AG08396 (cell line): ENCODE measurements around the gene COG6.
A peak's percentile ranks its signal among the peaks of the same experiment; 100 is the strongest.

Source experiments
- DNase-seq: peaks from one replicate; pipeline ENCODE4 v3.0.0; 2012; ENCODE audit warnings: low spot score, mixed read lengths

Gene COG6

DNA sequence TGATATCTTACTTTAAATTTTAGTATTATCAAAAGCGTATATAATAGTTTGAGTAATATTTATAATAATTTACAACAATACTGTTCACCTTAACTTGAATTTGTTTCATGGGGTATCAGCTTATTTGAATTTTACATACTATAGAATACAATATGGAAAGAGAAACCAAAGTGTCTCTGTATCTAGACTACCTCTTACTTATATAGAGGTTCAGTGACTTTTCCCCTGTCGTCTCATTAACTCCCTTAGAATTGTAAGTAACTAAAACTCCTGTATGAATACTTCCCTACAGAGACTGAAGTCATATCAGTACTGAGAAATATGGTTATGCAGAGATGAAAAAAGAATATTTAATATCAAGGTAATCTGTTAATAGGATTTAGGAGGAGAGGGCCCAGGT lies 26.8 kb downstream of the COG6 start:
- DNase-seq = no peak

DNA sequence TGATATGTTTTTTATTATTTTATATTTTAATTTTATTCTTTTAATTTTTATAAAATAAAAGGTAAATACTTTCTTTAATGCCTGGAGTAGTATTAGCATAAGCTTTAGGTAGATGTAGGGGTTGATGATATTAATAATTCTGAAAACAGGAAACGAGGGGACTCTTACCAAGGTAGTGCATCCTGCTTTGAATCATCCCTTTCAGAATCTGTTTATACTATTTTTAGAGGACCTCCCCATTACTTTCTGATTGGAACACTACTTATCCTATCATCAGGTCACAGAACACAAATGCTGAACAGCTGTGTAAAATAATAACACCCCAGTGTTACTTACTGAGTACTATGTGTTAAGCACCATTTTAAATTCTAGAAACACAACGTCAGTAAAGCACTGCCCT lies 27.3 kb downstream of the COG6 start:
- no peak for DNase-seq

DNA sequence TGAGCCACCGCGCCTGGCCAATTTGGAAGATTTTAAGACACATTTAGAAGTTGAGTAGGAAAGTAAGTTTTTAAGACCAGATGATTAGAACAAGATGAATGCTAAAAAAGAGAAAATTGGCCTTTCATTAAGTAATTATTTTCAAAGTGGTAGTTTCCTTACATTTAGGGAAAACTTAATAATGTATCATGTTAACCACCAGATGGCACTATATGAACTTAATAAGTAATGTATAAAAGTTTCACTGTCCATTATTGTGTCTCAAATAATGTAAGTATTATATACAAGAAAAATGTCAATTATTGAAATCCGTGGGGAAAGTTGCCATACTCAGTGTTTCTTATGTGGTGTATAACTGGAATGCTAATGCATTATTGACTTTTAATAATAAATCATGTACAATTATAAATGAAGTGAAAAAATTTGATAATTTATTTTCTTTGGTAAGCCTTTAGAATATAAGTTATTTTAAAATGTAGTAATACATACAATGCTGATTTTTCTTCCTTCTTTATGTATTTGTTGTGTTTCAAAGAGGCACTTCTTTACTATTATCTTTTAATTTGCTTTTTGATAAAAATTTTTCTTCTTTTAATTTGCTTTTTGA lies 29.2 kb downstream of the COG6 start:
- DNase-seq = no peak

DNA sequence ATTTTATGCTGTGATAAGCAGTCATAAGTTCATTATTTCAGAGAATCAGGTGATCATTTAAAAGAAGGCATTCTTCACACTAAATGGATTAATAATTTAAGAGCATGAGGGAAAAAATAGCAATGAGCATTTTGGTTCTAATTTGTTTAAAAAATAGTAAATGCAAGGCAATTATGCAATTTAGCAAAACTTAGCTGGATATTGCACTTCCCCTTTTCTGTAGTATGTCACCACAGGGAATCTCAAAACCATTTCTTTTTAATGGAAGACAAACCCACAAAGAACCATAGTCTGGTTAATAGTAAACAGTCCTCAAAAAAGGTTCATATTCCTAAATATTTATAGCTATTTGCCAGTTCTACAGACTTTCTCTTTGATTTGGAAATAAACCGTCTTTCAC lies 30.2 kb downstream of the COG6 start:
- no peak for DNase-seq

DNA sequence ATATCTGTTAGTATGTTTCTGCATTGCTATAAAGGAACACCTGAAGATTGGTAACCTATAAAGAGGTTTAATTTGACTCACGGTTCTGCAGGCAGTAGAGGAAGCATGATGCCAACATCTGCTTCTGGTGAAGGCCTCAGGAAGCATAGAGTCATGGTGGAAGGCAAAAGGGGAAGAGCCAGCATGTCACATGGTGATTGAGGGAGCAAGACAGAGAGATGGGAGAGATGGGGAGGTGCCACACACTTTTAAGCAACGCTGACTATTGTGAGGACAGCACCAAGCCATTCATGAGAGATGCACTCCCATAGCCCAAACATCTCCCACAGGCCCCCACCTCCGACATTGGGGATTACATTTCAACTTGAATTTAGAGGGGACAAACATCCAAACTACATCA lies 32.8 kb downstream of the COG6 start:
- no peak for DNase-seq

DNA sequence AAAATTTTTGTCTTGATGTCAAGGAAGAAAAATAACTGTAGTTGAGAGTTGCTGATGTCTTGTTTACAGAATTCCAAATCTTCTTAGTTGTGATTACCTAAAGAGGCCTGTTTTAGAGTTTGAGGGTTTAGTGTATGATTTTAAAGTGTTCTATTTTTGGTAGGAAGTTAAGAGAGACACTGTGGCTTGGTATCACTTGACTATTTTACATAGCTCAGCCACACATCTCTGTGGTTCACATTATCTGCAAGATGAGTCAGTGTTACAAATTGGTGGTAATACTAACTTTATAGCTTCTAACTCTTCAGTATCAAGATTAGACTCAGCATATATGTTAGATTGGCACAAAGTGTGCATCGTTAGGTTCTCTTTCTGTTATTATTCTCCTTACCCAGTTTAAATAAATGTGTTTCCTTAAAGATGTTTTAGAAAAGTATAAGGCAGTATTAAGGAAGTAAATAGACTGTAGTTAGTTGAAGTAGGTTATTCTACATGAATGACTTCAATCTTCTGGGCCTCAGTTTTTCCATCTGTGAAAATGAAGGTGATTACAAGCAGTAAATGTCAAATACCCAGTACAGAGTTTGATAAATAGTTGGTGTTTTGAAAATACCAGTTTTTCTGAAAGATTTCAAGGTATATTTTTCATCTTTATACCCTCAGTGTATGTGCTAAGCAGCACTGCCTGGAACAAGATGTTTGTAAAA lies 33.4 kb downstream of the COG6 start:
- DNase-seq = no peak

DNA sequence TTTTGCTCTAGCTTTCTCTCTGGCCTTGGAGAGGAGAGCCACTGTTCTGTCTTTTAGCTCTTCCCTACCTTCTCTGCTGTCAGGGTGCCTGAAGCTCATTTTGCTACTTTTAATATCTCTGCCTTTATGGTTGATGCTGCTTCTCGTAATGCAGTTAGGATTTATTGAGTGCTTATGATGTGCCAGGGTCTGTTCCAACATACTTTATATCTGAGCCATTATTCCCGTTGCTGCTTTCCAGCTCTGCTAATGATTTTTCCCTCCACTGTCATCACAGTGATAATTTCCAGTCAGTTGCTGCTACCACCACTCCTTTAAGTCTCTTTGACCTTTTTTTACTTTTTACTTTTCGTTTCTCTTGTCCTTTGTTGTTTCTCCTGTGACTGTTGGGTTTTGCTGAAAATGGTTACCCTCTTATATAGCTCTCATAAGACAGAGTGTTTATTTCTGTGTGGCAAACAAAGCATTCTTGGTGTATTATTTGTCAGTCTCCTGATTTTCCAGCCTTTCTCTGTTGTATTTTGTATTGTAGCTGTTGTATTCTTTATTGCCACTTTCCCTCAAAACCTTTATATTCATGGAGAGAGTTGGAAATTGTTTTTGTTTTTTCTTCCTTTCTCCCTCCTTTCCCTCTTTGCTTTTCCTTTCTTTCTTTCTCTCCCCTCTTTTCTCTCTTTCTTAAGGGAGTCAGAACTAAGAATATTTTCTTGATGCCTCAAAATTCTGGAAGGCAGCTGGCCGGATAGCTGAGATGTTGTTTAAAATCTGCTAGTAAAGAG lies 37.4 kb downstream of the COG6 start:
- DNase-seq = peak; percentile 4

DNA sequence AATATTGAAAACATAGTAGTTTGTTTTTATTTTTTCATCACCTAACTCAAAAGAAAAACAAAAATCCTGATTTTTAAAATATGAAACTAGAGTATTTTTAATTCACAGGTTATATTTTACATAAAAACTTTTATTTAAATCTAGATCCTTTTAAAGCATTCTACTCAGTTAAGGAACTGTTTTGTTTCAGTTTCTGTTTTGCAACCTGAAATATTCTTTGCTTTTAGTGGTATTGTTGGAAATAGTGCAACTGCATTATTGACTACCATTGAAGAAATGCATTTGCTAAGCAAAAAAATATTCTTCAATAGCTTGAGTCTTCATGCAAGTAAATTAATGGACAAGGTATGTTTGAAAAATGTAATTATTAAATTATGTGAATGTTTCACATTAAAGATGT lies 43.8 kb downstream of the COG6 start:
- DNase-seq = no peak

DNA sequence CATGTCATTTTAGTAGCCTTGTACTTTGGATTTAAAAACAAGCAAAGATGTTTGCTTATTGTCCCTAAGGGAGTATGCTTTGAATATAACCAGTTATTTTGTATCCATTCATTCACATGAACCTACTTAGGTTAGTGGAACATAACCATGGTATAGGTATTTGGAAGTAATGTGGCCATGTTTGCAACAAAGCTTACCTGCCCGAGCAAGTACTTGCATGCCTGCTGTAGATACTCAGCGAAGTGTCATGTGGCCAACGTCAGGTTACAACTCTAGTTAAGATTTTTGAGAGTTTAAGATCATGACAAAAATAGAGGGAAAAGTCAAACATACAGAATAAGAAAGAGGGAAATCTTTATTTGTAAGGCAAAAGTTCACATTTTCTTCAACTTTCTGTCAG lies 57.2 kb downstream of the COG6 start:
- no peak for DNase-seq

DNA sequence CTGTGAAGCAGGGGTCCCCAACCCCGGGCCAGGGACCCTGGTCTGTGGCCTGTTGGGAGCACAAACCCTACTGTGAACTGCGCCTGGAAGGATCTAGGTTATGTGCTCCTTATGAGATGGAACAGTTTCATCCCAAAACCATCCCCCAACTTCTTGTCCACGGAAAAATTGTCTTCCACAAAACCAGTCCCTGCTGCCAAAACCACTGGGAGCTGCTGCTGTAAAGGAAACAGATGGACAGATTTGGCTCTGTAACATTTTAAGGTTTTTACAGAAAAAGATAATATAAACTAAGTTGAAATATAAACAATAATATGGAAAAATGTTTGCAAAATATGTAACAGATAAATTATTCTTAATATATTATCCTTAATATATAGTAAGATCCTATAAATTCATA lies 73.7 kb downstream of the COG6 start:
- DNase-seq = no peak

DNA sequence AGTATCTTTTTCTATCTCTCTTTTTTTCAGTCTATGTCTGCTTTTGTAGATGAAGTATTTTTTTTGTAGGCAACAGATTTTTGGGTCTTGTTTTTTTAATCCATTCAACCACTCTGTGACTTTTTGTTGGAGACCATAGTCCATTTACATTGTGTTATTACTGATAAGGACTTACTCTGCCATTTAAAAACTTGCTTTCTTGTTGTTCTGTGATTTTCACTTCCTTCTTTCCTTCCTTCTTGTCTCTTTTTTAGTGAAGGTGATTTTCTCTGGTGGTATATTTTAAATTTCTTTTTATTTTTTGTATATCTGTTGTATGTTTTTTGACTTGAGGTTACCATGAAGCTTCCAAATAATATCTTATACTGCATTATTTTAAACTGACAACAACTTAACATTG lies 79.5 kb downstream of the COG6 start:
- no peak for DNase-seq

DNA sequence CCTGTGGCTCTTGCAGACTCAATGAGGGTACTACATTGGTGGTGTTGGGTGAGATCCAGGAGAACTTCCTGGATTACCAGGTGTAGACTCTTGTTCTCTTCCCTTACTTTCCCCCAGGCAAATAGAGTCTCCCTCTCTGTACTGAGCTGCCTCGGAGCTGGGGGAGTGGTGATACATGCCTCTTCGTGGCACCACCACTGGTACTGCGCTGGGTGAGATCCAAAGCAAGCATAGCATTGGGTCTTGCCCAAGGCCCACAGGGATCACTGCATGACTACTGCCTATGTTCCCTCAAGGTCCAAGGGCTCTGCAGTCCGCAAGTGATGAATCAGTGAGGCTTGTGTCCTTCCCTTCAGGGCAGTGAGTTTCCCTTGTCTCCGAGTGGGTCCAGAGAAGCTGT lies 81.6 kb downstream of the COG6 start:
- DNase-seq = no peak

DNA sequence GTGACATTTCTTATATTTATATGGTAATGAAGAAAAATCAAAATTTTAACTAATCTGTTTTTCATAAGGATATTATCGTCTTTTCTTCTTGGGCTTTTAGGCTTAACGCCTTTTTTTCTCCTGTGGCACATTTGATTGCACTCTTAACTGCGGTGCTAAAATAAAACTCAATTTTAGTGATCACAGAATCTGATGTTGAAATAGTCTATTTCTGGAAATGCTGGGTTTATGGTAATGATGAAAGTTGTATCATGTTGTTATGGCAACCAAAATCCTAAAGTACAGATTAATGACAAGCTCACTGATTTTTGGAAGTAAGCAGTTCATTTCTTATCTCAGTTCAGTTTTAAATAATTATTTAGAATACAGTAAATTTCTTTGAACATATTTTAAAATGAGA lies 85.3 kb downstream of the COG6 start:
- no peak for DNase-seq

DNA sequence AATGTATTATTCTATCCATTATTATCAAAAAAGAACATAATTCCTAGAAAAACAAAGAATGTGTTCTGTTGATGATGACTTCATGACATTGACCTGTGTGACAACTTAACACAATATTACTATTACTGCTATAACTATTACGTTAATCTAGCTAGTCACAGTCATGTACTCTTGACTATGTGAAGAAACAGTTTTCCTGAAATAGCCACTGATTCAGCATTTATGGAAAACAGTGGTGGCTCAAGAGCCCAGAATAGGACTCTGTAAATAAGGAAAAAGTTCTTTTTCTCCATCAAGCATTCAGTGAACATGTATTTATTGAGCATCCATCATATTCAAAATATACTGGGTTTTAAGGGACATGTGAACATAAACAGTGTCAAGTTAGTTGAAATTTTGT lies 93.5 kb downstream of the COG6 start:
- no peak for DNase-seq

DNA sequence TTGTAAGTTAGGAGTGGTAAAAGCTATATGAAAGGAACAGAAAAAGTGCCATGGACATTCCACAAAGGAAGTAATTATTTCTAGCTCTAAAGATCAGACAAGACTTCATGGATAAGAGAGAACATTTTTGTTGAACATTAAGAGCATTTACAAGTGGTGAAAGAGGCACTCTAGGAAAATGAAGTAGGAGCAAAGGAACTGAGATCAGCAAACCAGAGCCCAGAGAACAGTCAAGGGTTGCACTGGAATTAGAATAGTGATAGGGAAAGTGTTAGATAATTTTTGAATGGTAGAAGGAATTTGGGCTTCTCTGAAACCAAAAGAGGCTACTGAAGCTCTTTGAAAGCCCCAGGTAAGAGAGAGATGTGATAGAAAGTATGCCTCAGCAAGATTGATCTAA lies 94.1 kb downstream of the COG6 start:
- no peak for DNase-seq

DNA sequence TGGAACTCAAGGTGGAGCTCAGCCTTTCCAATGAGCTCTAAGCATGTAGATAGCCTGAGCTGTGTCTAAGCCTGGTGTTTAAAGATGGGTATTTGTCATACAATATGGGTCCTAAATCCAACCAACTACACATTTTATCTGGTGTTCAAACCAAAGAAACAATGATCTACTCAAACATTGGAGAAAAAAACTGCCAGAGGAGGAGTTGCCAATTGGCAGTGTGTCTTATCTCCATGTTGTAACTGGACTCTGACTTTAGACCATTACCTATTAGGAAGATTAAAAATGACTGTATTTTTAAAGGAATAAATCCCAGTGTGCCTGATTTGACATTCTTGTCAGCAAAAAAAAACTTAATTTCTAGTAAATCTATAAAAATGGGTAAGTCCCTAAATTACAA lies 96.3 kb downstream of the COG6 start:
- DNase-seq = no peak

DNA sequence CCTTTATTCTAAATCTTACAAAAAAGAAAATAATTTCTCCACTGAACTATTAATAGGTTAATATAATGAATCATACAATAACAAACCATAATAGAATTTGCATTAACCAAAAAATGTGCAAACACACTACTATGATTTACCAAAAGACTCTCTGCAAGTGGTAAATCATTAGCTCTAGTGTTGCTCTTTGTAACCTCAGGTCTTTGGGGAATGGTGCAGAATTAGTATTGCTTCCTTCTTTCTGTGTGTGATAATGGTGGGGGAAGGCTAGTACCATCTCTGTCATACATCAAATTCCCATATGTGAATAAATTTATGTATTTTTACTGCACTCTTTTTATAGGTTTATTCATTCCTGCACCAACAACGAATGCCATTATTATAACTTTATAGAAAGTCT lies 105.1 kb downstream of the COG6 start:
- DNase-seq = no peak

DNA sequence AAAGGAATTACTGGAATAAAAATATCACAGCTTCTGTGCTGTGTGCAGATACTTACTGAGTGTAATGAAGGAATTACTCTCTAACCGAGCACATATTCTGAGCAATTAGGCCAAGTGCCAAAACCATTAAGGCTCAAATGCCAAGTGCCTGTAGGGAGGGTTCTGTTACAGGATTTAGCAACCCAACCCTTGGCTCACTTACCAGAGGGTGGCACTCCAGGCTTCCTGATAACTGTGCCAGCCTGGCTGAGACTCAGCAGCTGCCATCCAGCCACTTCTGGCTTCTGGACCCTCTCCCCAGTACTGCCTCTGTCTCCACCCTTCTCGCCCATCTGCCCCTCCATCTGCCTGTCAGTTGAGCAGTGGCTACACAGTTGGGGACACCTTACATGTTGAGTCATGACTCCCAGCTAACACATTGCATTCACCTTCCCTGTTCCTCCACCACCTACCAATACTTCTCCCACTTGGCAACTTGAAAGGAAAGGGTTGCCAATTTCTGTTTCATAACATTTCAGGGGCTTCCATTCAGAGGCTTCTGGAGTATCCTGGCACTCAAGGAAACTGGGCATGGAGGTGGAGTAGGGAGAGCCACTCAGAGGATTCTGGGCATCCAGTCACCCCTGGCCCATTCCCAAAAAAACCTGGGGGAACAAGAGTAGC lies 110.5 kb downstream of the COG6 start:
- DNase-seq = peak; percentile 9

DNA sequence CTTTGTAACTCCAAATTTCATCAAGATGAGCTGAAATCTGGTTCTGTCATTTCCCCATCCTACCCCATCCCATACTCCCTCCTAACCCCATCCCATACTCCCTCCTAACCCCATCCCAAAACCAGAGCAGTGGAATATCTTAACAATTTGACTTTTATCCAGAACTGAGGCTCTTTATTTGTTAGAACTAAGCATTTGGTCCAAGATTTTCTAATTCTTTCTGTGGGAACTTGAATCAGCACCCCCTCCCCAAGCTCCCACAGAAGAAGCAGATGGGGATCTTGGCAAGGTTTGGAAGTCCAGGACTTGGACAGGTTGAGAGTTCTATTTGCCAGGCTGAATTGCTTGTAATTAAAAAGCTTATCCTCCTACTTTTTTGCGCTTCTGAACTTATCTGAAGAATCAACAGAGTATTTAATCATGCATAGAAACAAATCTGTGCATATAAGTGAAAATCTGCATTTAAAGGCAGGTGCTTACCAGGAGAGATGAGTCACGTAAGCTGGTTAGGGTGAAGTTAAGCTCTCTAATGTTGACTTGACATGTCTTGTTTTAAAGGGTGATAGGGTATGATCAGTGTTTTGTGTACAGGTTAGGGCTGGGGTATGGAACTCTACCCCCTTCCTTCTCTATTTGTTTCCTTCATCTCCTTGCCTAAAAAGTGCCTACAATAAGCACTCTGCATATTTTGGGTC lies 111.1 kb downstream of the COG6 start:
- no peak for DNase-seq

DNA sequence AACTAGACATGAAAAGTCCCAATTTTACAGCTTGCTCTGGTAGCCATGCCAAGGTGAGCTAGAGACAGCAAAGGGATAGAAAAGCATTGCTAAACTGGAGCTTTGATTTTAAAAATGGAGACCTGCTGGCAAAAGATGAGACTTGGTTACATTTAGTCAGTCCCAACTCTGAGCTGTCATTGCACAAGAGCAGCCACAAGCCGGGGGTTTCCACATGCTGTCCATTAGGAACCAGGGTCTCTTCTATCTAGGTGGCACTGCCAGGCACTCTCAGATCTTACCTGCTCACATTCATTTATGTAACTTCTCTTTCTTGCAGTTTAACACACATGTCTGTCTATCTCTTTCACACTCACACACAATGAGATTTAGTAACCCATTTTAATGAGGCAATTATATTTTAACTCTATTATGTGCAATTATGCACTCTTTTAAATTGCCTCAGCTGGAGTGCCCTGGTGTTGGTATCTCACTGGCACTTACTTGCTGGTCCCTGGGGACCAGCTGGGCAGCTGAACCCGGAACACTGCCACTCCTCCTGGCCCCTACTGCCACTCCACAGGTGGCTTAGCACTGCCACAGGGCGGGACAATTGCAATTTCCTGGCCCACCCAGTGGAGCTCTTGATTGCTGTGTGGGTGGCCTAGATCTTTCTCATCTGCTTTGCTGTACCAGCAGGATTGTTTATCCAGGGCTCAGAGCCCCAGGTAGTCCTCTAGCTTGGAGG lies 112.5 kb downstream of the COG6 start:
- no peak for DNase-seq

DNA sequence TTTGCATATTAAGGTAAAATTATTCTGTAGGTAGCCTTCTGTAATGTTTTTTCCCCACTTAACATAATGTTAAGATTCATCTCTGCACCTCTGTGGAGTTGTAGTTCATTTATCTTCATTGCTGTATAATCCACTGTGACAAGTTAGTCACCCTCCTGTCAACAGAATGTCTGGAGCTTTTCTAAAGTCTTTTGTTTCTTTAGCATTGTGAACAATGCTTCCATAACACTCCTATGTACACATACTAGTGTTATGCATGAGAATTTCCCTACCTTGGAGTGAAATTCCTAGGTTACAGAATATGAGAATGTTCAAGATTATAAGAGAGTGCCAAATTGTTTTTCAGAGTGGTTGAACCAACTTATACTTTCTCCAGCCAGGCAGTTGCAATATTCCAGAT lies 113.5 kb downstream of the COG6 start:
- no peak for DNase-seq
